GM19372 (cell line): ENCODE data around the gene XXYLT1.

Source experiments
- ATAC-seq: cut with Tn5 transposase; IDR thresholded peaks from one replicate; pipeline ENCODE4 v1.9.1; 2021; ENCODE audit warnings: mild to moderate bottlenecking, low read depth, moderate library complexity; ENCODE audit not compliant: unreplicated experiment

The XXYLT1 gene

DNA sequence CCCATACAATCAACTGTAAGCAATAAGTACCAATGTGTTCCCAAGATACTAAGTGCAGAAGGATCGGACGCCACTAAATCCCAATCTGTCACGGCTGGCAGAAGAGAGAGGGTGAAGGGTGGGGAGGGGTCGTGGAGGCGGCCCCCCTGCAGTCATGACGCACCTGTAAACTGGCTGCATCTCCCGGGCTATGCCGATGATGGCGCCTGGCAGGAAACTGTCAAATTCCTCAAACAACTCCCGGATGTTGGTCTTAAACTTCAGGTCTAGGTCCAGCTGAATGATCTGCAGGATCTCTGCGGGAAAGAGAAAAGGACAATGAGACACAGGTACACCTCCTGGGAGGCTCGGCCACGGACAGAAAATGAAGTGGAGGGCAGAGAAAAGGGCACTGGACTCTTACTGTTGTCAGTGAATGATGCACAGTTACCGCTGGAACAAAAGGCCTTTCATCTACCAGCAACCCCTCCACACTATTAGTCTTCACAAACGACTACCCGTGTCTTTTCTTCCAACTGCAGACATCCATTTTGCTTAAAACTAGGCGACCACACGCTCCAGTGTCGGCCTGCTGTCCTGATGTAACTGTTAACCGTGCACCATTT, 114.6 kb downstream of the XXYLT1 start:
- ATAC-seq: no peak

DNA sequence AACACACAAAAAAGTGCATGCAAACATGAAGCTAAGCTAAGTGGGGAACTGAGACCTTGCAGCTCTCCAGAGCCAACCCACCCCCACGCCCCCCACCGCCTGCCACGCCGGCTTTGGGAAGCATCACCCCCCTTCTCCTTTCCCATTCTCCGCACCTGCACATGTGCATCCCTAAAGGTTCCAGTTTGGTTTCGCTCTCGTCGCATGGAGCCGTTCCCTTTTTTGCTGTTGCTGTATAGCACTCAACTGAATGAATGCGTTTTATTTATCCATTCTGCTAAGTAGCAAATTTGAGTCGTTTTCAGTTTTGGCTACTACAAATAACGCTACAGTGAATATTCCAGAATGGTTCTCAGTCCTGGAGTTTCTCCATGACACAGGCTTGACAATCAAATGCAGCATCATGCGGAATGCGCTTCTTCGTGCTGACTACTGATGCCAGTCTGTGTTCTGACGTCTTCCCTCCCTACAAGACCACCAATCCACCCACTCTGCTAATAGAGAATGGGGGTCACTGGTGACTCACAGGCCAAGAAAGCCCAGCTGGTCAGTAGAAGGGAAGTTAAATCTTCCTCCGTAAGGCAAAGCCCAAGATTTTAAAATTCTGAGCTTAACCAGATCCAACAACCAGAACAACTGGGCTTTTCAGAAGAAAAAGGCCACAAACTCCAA, 115.3 kb downstream of the XXYLT1 start:
- ATAC-seq: no peak

DNA sequence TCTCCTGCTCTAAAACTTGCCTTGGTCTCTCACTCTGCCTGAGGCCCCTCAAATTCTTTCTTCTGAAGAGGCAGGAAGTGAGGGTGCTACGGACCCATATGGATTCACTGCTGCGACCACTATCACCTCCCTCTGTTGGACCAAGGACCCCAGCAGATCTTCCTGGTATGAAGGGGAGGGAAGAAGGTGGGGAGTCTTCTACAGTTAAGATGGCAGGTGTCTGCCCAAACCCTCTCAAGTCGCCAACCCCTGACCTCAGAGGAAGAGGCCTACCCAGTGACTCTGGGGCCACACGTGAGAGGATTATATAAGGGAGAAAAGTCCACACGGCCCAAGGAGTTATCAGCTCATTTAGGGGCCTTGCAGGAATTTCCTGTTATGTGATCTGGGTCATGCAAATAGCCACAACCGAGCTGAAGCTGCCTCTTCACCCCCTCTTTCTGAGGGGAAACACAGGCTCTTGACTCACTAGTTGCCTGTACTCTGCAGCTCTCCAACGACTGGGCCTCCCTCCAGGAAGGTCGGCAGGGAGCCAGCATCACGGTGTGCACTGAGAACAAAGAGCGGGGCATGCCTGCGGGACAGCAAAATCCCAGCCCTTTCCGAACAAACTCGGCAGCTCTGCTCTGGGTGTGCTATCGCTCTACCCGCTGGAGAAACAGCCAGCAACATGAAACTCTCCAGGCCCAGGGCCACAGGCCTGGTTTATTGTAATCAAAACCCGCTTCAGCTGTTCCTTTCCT, 116.0 kb downstream of the XXYLT1 start:
- ATAC-seq: no peak

- ATAC-seq: no peak
Measured at GRCh38 chr3:195154111-195154791, 116.7 kb downstream of the XXYLT1 start.

- no peak for ATAC-seq
Measured at GRCh38 chr3:195153653-195154052, 117.3 kb downstream of the XXYLT1 start.

- no peak for ATAC-seq
Measured at GRCh38 chr3:195153130-195153529, 117.8 kb downstream of the XXYLT1 start.

- ATAC-seq: no peak
Measured at GRCh38 chr3:195151866-195152541, 119.0 kb downstream of the XXYLT1 start.

GRCh38 chr3:195151402-195151801, 119.6 kb downstream of the XXYLT1 start:
- no peak for ATAC-seq

GRCh38 chr3:195150181-195151118, 120.5 kb downstream of the XXYLT1 start:
- ATAC-seq: no peak

- no peak for ATAC-seq
Measured at GRCh38 chr3:195149292-195150030, 121.5 kb downstream of the XXYLT1 start.

GRCh38 chr3:195148549-195148948, 122.4 kb downstream of the XXYLT1 start:
- ATAC-seq: no peak

DNA sequence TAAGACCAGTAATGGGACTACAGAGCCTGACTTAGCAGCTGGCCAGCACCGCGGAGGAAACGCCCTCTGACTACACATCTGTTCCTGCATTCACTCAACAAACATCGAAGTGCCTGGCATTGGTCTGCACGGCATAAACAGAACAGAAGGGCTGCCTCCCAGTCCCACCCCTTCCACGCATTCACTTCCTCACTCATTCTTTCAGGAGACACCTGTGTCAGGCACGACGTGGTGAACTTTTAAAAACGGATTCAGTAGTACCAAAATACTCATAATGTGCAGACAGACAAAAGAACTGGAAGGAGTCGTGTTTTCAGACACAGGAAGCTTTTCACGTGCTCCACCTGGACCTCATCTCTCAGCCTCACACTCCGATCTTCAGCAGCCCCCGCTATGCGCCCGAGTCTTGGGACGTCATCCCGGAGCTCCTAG, 123.3 kb downstream of the XXYLT1 start:
- peak; percentile 85 for ATAC-seq

GRCh38 chr3:195146131-195146530, 124.8 kb downstream of the XXYLT1 start:
- no peak for ATAC-seq

DNA sequence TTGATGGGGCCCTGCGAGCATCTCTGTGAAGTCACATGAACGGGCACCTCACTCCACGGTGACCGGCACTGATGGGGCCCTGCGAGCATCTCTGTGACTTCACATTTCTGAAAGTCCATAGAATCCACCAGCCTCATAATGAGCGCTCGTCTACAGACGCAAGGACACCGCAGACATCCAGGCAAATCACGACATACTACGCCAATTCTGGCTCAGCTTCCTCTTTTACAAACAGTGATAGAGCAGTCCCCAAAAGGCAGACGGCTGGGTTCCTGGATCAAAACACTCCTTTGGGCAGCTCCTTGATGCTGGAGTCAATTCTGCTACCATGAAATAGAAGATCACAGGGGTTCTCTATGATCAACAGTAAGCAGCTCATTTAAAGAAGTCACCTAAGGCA, 125.4 kb downstream of the XXYLT1 start:
- ATAC-seq: no peak

DNA sequence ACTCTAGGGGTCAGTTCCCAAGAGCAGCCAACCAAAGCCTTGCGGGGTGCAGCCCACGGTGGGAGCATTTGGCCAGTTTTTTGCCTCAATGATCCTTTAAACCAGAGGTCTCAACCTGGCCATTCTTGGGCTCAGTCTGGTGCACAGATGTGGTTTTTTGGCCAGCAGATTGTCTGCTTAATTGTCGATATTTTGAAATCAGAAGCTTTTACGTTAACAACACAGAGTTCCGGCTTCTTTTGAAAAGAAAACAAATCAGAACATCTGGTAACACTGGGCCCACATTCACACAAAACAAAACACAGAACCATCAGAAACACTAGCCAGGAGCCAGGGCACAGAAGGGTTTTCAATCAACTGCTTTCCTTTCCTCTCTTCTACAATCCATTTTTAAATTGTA, 127.7 kb downstream of the XXYLT1 start:
- no peak for ATAC-seq

DNA sequence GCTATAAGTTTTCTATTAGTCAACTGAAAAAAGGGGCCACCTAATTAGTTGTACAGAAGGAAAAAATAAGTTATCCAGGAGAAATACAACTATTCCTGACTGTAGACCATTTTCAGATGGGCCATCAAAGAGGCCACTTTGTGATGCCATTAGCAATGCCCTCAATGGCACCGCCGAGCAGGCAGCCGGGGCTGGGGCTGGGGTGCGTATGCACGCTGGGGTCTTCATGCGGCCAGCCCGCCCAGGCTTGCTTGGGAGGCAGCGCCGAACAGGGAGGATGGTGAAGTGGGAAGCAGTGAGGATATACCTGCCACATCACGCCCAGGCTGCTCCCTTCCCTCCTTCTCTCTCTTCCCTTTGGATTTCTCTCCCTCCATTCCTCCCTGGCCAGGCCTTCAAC, 128.4 kb downstream of the XXYLT1 start:
- no peak for ATAC-seq

DNA sequence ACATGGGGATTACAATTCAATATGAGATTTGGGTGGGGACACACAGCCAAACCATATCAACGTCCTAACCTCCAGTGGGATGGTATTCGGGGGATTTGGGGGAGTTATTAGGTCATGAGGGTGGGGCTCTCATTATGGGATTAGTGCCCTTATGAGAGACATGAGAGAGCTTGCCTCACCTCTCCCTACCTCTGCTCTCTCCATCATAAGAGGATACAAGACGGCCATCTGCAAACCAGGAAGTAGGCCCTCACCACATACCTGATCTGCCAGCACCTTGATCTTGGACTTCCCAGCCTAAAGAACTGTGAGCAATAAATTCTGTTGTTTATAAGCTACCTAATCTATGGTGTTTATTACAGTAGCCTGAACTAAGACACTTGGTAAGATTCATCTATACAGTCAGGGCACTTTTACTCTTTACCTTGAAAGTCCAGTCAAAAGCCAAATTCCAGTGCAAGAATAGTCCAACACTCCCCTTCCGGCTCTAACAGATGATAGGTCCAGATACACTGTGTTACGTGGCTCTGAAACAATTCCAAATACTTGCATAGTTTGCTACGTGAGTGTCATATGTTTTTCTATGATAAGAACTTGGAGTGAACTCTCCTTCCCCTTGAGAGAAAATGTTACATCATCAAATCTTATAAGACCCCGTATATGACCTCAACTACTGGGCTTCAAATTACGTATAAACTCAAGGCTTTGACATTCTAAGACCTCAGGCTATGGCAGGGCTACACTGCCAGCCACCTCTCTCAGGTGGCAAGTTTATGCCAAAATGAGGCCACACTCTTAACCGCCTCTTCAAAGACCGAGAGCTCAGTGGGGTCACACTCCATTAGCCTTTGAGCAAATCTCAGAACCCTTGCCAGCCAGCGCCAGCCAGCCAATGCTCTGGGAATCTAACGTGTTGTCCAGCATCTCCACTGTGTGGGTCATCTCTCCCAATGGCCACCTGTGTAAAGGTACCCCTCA, 129.9 kb downstream of the XXYLT1 start:
- ATAC-seq: no peak

DNA sequence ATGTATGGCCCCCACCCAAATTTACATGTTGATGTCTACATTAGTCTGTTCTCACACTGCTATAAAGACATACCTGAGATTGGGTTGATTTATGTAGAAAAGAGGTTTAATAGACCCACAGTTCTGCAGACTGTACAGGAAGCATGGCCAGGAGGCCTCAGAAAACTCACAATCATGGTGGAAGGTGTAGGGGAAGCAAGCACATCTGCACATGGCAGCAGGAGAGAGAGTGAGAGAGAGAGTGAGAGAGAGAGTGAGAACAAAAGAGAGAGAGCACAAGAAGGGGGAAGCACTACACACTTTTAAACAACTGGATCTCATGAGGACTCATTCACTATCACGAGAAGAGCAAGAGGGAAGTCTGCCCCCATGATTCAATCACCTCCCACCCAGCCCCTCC, 130.5 kb downstream of the XXYLT1 start:
- ATAC-seq: no peak
